H9 (cell line): ENCODE results near the gene GRB10. TPM values are rescaled to one million over a fixed set of nuclear protein-coding genes. Genes with fewer than 3 reads are reported as not detected.

Source experiments
- DNase-seq: peaks from one replicate; pipeline ENCODE4 v3.0.0-alpha.2; 2017
- H2AFZ ChIP-seq: one replicate; pipeline ENCODE4 v1.6.1; 2013; ENCODE audit warnings: mild to moderate bottlenecking, low read length, control low read depth, moderate library complexity
- H2AK5ac ChIP-seq: 2 replicates; pipeline ENCODE4 v1.6.1; 2013; ENCODE audit warnings: low read length, control low read depth, mixed read lengths; ENCODE audit not compliant: insufficient read length
- H2BK120ac ChIP-seq: one replicate; pipeline ENCODE4 v1.6.1; 2013; ENCODE audit warnings: low read depth, mild to moderate bottlenecking, low read length, control low read depth, inconsistent platforms; ENCODE audit not compliant: poor library complexity, severe bottlenecking
- H2BK12ac ChIP-seq: 2 replicates; pipeline ENCODE4 v1.6.1; 2013; ENCODE audit warnings: low read length, control low read depth, mixed read lengths, low read depth; ENCODE audit not compliant: insufficient read length
- H2BK15ac ChIP-seq: 2 replicates; pipeline ENCODE4 v1.6.1; 2013; ENCODE audit warnings: low read depth, low read length, control low read depth
- H2BK20ac ChIP-seq: one replicate; pipeline ENCODE4 v1.6.1; 2013; ENCODE audit warnings: low read depth, mild to moderate bottlenecking, low read length, control low read depth, inconsistent platforms; ENCODE audit not compliant: poor library complexity, severe bottlenecking
- H2BK5ac ChIP-seq: 2 replicates; pipeline ENCODE4 v1.6.1; 2013; ENCODE audit warnings: low read length, control low read depth, mixed read lengths; ENCODE audit not compliant: insufficient read length
- H3K14ac ChIP-seq: 2 replicates; pipeline ENCODE4 v1.6.1; 2013; ENCODE audit warnings: low read length, control low read depth; ENCODE audit not compliant: insufficient read depth
- H3K18ac ChIP-seq: 2 replicates; pipeline ENCODE4 v1.6.1; 2013; ENCODE audit warnings: low read depth, mild to moderate bottlenecking, mixed read lengths, low read length, control low read depth; ENCODE audit not compliant: insufficient read length
- H3K23ac ChIP-seq: 2 replicates; pipeline ENCODE4 v1.6.1; 2013; ENCODE audit warnings: low read length, control low read depth, mixed read lengths, low read depth; ENCODE audit not compliant: insufficient read length
- H3K23me2 ChIP-seq: 2 replicates; pipeline ENCODE4 v1.6.1; 2013; ENCODE audit warnings: low read depth, mild to moderate bottlenecking, mixed read lengths, low read length, control low read depth; ENCODE audit not compliant: insufficient read length, poor library complexity, severe bottlenecking
- H3K27ac ChIP-seq: 2 replicates; pipeline ENCODE4 v1.5.1; 2013; ENCODE audit warnings: low read length, control low read depth, mixed read lengths, low read depth; ENCODE audit not compliant: insufficient read length
- H3K27me3 ChIP-seq: 2 replicates; pipeline ENCODE4 v1.6.1; 2013; ENCODE audit warnings: low read length, control low read depth, inconsistent platforms; ENCODE audit not compliant: insufficient read depth
- H3K4ac ChIP-seq: 2 replicates; pipeline ENCODE4 v1.6.1; 2013; ENCODE audit warnings: low read depth, mild to moderate bottlenecking, control low read depth, inconsistent platforms, low read length, moderate library complexity
- H3K4me1 ChIP-seq: 2 replicates; pipeline ENCODE4 v1.6.1; 2013; ENCODE audit warnings: low read length, control low read depth, inconsistent platforms; ENCODE audit not compliant: insufficient read depth
- H3K4me2 ChIP-seq: 2 replicates; pipeline ENCODE4 v1.6.1; 2013; ENCODE audit warnings: low read length, control low read depth, mixed read lengths; ENCODE audit not compliant: insufficient read length, insufficient read depth
- H3K56ac ChIP-seq: 2 replicates; pipeline ENCODE4 v1.6.1; 2013; ENCODE audit warnings: low read depth, mild to moderate bottlenecking, mixed read lengths, low read length, control low read depth; ENCODE audit not compliant: insufficient read length
- H3K79me1 ChIP-seq: 2 replicates; pipeline ENCODE4 v1.6.1; 2013; ENCODE audit warnings: low read depth, mild to moderate bottlenecking, moderate library complexity, low read length, control low read depth, inconsistent platforms; ENCODE audit not compliant: insufficient read depth, poor library complexity, severe bottlenecking
- H3K79me2 ChIP-seq: 2 replicates; pipeline ENCODE4 v1.6.1; 2013; ENCODE audit warnings: low read length, control low read depth, inconsistent platforms; ENCODE audit not compliant: insufficient read depth
- H3K9ac ChIP-seq: 2 replicates; pipeline ENCODE4 v1.6.1; 2013; ENCODE audit warnings: low read length, control low read depth, mixed read lengths; ENCODE audit not compliant: insufficient read length; ENCODE audit errors: extremely low read depth
- H3K9me3 ChIP-seq: one replicate; pipeline ENCODE4 v1.6.1; 2013; ENCODE audit warnings: low read depth, low read length, inconsistent platforms; ENCODE audit not compliant: control insufficient read depth
- H3T11ph ChIP-seq: one replicate; pipeline ENCODE4 v1.6.1; 2013; ENCODE audit warnings: mild to moderate bottlenecking, low read length, control low read depth, inconsistent platforms
- H4K20me1 ChIP-seq: one replicate; pipeline ENCODE4 v1.6.1; 2013; ENCODE audit not compliant: control insufficient read depth, insufficient read length, insufficient read depth
- H4K5ac ChIP-seq: 2 replicates; pipeline ENCODE4 v1.6.1; 2013; ENCODE audit warnings: low read depth, mild to moderate bottlenecking, mixed read lengths, low read length, control low read depth; ENCODE audit not compliant: insufficient read length
- H4K8ac ChIP-seq: replicated peaks from 2 replicates; pipeline ENCODE4 v1.6.1; 2013; ENCODE audit warnings: low read length, control low read depth, mixed read lengths, low read depth; ENCODE audit not compliant: insufficient read length
- H4K91ac ChIP-seq: 2 replicates; pipeline ENCODE4 v1.6.1; 2013; ENCODE audit warnings: low read depth, mild to moderate bottlenecking, moderate library complexity, mixed read lengths, low read length, control low read depth; ENCODE audit not compliant: insufficient read length
- H3K27ac Mint-ChIP-seq, 3 experiments: 2 replicates in 2 of 3; 3 replicates in 1 of 3; pipeline ENCODE4 v1.8.0; 2020 to 2021; ENCODE audit warnings: mixed read lengths in 3 of 3, mild to moderate bottlenecking in 1 of 3, moderate library complexity in 1 of 3
- H3K27me3 Mint-ChIP-seq: 2 replicates; pipeline ENCODE4 v1.8.0; 2021; ENCODE audit warnings: low read depth, mild to moderate bottlenecking, moderate library complexity, mixed read lengths
- H3K36me3 Mint-ChIP-seq, 3 experiments: 2 replicates in 2 of 3; 3 replicates in 1 of 3; pipeline ENCODE4 v1.8.0; 2020 to 2021; ENCODE audit warnings: low read depth in 3 of 3, mixed read lengths in 3 of 3; ENCODE audit not compliant: insufficient read depth in 1 of 3
- H3K4me1 Mint-ChIP-seq, 2 experiments: 2 replicates each; pipeline ENCODE4 v1.8.0; 2020; ENCODE audit warnings: mixed read lengths in 2 of 2
- H3K4me3 Mint-ChIP-seq, 2 experiments: 2 replicates in 1 of 2; 3 replicates in 1 of 2; pipeline ENCODE4 v1.8.0; 2020 to 2021; ENCODE audit warnings: mild to moderate bottlenecking in 2 of 2, mixed read lengths in 2 of 2, moderate library complexity in 1 of 2
- H3K9me3 Mint-ChIP-seq, 2 experiments: 2 replicates in 1 of 2; 3 replicates in 1 of 2; pipeline ENCODE4 v1.8.0; 2020; ENCODE audit warnings: mild to moderate bottlenecking in 2 of 2, mixed read lengths in 2 of 2, moderate library complexity in 1 of 2
- CTCF ChIP-seq: fragments of 200-600 bp; sonication (generic); conservative IDR thresholded peaks from 3 replicates; pipeline ENCODE4 v1.8.0; 2021; ENCODE audit warnings: antibody characterized with exemption, mild to moderate bottlenecking
- WGBS: extraction: QIAGEN DNeasy Blood & Tissue Kit; methylation state at CpG from one replicate; pipeline ENCODE4 v1.1.7; 2013; ENCODE audit warnings: missing lambda C conversion rate, low lambda C conversion rate, mixed read lengths; ENCODE audit not compliant: insufficient read length; ENCODE audit errors: extremely low coverage; 5-methylcytosine and 5-hydroxymethylcytosine counted together
- total RNA-seq: library from RNA; stranded (reverse); gene quantifications from 2 replicates; pipeline ENCODE4 v1.2.1, GENCODE V29; 2021

The GRB10 gene
- total RNA-seq, 1 experiment from 2014 or later: 108 TPM

GRCh38 chr7:50552921-50553320, 229.8 kb downstream of the GRB10 start:
- no peak overlapping the region for H4K91ac ChIP-seq
- no peaks in the 10 kb centered on the region for H3K79me2 ChIP-seq
- H3K9me3 ChIP-seq: no peaks in the 10 kb centered on the region
- no peak overlapping the region for H2BK15ac ChIP-seq
- WGBS: no CpG with 5 or more reads among the region's 4 CpGs
- no peaks in the 10 kb centered on the region for H3K23me2 ChIP-seq
- H3K27ac Mint-ChIP-seq: no peak overlapping the region; a peak in 1 of 7 replicates
- H2BK5ac ChIP-seq: no peak overlapping the region
- no peak overlapping the region for H3K56ac ChIP-seq
- H4K5ac ChIP-seq: no peak overlapping the region
- H3K27me3 Mint-ChIP-seq: no peaks in the 10 kb centered on the region; the same call in 1 of the 2 replicates
- peaks cover 20 to 37% of the 10 kb centered on the region in 2 experiments for H3K4me1 Mint-ChIP-seq
- no peak overlapping the region for H3K14ac ChIP-seq
- H3K9ac ChIP-seq: no peak overlapping the region
- H3K18ac ChIP-seq: no peak overlapping the region
- H3K79me1 ChIP-seq: no peaks in the 10 kb centered on the region
- no peaks in the 10 kb centered on the region for H3K27me3 ChIP-seq
- no peak overlapping the region for H2BK20ac ChIP-seq
- TF ChIP-seq CTCF: no peak
- DNase-seq: no peak
- H3K9me3 Mint-ChIP-seq: no peaks in the 10 kb centered on the region; a peak in 2 of 5 replicates
- no peak overlapping the region for H2BK120ac ChIP-seq
- peaks cover 3% of the 10 kb centered on the region; the same call in 1 of the 2 replicates for H3K4me1 ChIP-seq
- no peak overlapping the region for H3K4ac ChIP-seq
- H4K20me1 ChIP-seq: no peaks in the 10 kb centered on the region
- H3T11ph ChIP-seq: no peak overlapping the region
- H3K36me3 Mint-ChIP-seq: no peaks in the 10 kb centered on the region
- no peak overlapping the region for H2AFZ ChIP-seq
- H3K4me2 ChIP-seq: no peak overlapping the region
- no peak overlapping the region for H2BK12ac ChIP-seq
- no peak overlapping the region for H4K8ac ChIP-seq
- H3K27ac ChIP-seq: no peak overlapping the region
- no peak overlapping the region for H3K23ac ChIP-seq
- no peak overlapping the region for H3K4me3 Mint-ChIP-seq
- no peak overlapping the region for H2AK5ac ChIP-seq
